Mammary epithelial cell (primary cell): ENCODE data around the gene MYO5C.

Experiments
- EZH2 ChIP-seq: IDR thresholded peaks from 2 replicates; pipeline ENCODE4 v1.6.1; 2012; ENCODE audit warnings: low read length, inconsistent platforms, borderline replicate concordance
- TF ChIP-seq, protein P1 (sequence below), 2 donors: IDR thresholded peaks in 1 of 2; conservative IDR thresholded peaks in 1 of 2; 2 replicates each; pipeline ENCODE4 v1.5.1; 2011 to 2012; ENCODE audit warnings: inconsistent platforms in 2 of 2, low read length in 2 of 2, mild to moderate bottlenecking in 2 of 2, control low read depth in 1 of 2, low read depth in 1 of 2; ENCODE audit not compliant: insufficient read depth in 1 of 2; ENCODE audit errors: extremely low read depth in 1 of 2

DNA sequence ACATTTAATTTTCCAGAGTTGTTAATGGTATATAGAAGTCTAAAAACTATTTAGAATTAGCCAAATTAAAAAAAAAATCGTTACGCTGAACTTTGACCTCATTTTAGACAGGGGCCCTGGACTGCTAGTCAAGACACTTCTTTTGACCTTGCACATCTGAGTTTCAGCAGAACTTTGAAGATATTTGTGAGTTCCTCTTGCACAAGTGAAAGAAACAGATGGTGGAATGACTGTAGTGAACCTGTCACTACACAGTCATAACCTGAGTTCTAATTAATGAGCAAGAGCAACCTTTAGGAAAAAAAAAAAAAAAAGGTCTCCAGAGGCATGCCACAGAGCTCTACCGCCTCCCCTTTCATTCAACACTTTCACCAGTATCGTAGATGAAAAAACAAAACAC, 5.3 kb downstream of the MYO5C start:
- TF ChIP-seq, protein P1, sequence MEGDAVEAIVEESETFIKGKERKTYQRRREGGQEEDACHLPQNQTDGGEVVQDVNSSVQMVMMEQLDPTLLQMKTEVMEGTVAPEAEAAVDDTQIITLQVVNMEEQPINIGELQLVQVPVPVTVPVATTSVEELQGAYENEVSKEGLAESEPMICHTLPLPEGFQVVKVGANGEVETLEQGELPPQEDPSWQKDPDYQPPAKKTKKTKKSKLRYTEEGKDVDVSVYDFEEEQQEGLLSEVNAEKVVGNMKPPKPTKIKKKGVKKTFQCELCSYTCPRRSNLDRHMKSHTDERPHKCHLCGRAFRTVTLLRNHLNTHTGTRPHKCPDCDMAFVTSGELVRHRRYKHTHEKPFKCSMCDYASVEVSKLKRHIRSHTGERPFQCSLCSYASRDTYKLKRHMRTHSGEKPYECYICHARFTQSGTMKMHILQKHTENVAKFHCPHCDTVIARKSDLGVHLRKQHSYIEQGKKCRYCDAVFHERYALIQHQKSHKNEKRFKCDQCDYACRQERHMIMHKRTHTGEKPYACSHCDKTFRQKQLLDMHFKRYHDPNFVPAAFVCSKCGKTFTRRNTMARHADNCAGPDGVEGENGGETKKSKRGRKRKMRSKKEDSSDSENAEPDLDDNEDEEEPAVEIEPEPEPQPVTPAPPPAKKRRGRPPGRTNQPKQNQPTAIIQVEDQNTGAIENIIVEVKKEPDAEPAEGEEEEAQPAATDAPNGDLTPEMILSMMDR (conservative IDR thresholded peaks at IDR 0.05 in 1 of 2, IDR thresholded peaks at IDR 0.05 in 1 of 2; ENCODE audit: extremely low read depth in 1 of 2, insufficient read depth in 1 of 2, low read depth in 1 of 2, low read length in 2 of 2) = no peak
- TF ChIP-seq EZH2 = no peak
